Loucy (cell line): Measurements from ENCODE around the gene REPS2.

ENCODE experiments used
- CTCF ChIP-seq: fragments of 200-600 bp; sonication (generic); conservative IDR thresholded peaks from 2 replicates; pipeline ENCODE4 v1.5.1; 2014; ENCODE audit warnings: mild to moderate bottlenecking, antibody characterized with exemption, low read length
- EZH2phosphoT487 ChIP-seq: fragments of 200-600 bp; IDR thresholded peaks from 2 replicates; pipeline ENCODE4 v1.6.1; 2018; ENCODE audit warnings: antibody characterized with exemption, mild to moderate bottlenecking, moderate library complexity, borderline replicate concordance

GRCh38 chrX:17192106-17192505 is 245.6 kb downstream of the REPS2 start:
- TF ChIP-seq EZH2phosphoT487 (no peak), CTCF (no peak)
